ENCODE results near the gene PTPRN.

DNA sequence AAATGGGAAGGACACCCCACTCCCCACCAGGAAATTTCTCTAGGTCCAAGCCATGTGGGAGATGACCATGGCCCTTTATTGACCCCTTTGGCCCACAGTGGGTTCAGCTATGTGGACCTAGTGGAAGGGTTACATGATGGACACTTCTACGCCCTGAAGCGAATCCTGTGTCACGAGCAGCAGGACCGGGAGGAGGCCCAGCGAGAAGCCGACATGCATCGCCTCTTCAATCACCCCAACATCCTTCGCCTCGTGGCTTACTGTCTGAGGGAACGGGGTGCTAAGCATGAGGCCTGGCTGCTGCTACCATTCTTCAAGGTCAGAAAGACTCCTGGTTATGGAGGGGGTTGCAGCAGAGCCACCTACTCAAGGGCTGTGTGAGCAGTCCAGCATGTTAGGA lies 62.6 kb downstream of the PTPRN start:
- no peak for TF ChIP-seq POLR2A (IDR thresholded peaks at IDR 0.05)
- TF ChIP-seq, protein P1, sequence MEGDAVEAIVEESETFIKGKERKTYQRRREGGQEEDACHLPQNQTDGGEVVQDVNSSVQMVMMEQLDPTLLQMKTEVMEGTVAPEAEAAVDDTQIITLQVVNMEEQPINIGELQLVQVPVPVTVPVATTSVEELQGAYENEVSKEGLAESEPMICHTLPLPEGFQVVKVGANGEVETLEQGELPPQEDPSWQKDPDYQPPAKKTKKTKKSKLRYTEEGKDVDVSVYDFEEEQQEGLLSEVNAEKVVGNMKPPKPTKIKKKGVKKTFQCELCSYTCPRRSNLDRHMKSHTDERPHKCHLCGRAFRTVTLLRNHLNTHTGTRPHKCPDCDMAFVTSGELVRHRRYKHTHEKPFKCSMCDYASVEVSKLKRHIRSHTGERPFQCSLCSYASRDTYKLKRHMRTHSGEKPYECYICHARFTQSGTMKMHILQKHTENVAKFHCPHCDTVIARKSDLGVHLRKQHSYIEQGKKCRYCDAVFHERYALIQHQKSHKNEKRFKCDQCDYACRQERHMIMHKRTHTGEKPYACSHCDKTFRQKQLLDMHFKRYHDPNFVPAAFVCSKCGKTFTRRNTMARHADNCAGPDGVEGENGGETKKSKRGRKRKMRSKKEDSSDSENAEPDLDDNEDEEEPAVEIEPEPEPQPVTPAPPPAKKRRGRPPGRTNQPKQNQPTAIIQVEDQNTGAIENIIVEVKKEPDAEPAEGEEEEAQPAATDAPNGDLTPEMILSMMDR (IDR thresholded peaks at IDR 0.05): no peak
- no peak for TF ChIP-seq POLR2AphosphoS5 (IDR thresholded peaks at IDR 0.05)

All from prostate gland (tissue), 2 donors.